Erythroblast (primary cell): ENCODE results near the gene RAMACL.

ENCODE experiments used
- GATA1 ChIP-seq: IDR thresholded peaks from 2 replicates; pipeline ENCODE4 v1.6.1; 2011; ENCODE audit warnings: low read depth, mild to moderate bottlenecking, control low read depth, low read length, moderate library complexity
- POLR2A ChIP-seq: IDR thresholded peaks from 2 replicates; pipeline ENCODE4 v1.6.1; 2011; ENCODE audit warnings: mild to moderate bottlenecking, low read length

DNA sequence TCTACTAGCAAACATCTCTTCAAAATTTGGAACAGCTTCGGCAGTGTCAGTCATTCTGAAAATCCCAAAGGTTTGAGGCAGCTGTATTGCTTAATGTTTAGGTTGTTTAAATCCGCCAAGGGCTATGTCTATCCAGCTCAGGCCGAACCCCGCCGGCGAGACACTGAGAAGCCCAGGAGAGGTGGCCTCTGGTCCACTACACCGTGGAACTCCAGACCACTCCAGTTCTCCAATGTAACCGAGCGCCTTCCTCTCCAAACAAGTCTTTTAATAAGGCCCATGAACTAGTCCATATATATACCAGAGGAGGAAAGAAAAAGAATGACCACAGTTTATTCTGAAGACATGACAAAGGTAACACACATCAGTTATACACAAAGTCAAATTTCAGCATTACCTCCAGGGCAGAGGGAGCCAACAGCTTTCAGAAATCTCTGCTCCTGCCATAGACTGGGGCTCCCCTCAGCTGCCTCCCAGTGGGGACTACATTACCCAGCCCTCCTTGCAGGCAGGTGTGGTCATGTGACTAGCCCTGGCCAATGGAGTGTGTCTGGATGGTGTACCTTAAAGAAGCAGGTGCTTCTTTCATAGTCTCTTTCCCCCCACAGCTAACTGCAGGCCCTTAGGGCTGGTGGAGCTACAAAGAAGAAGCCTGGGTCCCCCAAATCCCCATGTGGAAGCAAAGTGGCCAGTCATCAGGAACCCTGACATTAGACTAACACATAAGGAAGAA is at the start of gene RAMACL:
- TF ChIP-seq POLR2A (no peak), GATA1 (no peak)
